Stomach (tissue), 9 donors: Measurements from ENCODE around the gene RDH8. TPM values are rescaled to one million over a fixed set of nuclear protein-coding genes. Genes with fewer than 3 reads are reported as not detected.

Source experiments
- DNase-seq, 2 donors: peaks; one replicate each; pipeline versions ENCODE4 v3.0.0 to v3.0.0-alpha.2; 2013 to 2019
- H3K27ac ChIP-seq, 5 donors: fragments of 200-600 bp in 4 of 5; sonication (generic) in 4 of 5; one replicate each; pipeline ENCODE4 v1.5.1; 2013 to 2019; ENCODE audit warnings: mild to moderate bottlenecking in 1 of 5, moderate library complexity in 1 of 5
- H3K27me3 ChIP-seq, 3 donors: fragments of 200-600 bp; sonication (generic); one replicate each; pipeline ENCODE4 v1.5.1; 2017 to 2019; ENCODE audit warnings: mixed run types in 1 of 3
- H3K36me3 ChIP-seq, 4 donors: fragments of 200-600 bp; sonication (generic); 1 replicate in 3 of 4; 2 replicates in 1 of 4; pipeline ENCODE4 v1.5.1; 2016 to 2019
- H3K4me1 ChIP-seq, 4 donors: fragments of 200-600 bp; sonication (generic); one replicate each; pipeline ENCODE4 v1.5.1; 2016 to 2019
- H3K4me3 ChIP-seq, 4 donors: fragments of 200-600 bp; sonication (generic) in 3 of 4; one replicate each; pipeline ENCODE4 v1.5.1; 2016 to 2019; ENCODE audit warnings: mild to moderate bottlenecking in 1 of 4
- H3K9me3 ChIP-seq, 4 donors: fragments of 200-600 bp; sonication (generic); one replicate each; pipeline ENCODE4 v1.5.1; 2016 to 2019
- EP300 ChIP-seq: sonication (generic); formaldehyde crosslinking; IDR thresholded peaks from one replicate; pipeline ENCODE4 v1.6.1; 2017; ENCODE audit warnings: antibody characterized with exemption
- POLR2A ChIP-seq, 4 donors: fragments of 450-650 bp; IDR thresholded peaks; one replicate each; pipeline ENCODE4 v1.6.1; 2016; ENCODE audit warnings: antibody characterized with exemption in 4 of 4, control low read depth in 2 of 4, mild to moderate bottlenecking in 1 of 4, moderate library complexity in 1 of 4
- POLR2AphosphoS5 ChIP-seq, 3 donors: sonication (generic); formaldehyde crosslinking; IDR thresholded peaks; one replicate each; pipeline ENCODE4 v1.6.1; 2016; ENCODE audit warnings: antibody characterized with exemption in 3 of 3
- WGBS, 5 donors: extraction: QIAGEN DNeasy Blood & Tissue Kit in 3 of 5; methylation state at CpG; one replicate each; pipeline versions ENCODE4 v1.1.5 to v1.1.7; 2013 to 2018; 5-methylcytosine and 5-hydroxymethylcytosine counted together
- intact Hi-C: fragments of 100-400 bp; cut with DNase I; formaldehyde crosslinking; loops from one replicate; pipeline ENCODE4 v1.15.1; 2023; ENCODE audit warnings: low total_unique reads
- polyA plus RNA-seq, 3 donors: library from polyadenylated mRNA; stranded (reverse); fragments of 200-250 nt; gene quantifications; one replicate each; pipeline ENCODE4 v1.2.3, GENCODE V29; 2013
- total RNA-seq, 5 donors: library from RNA; depleted of rRNA; stranded (reverse); fragments of >200 nt; gene quantifications; one replicate each; pipeline versions ENCODE4 v1.1.0 to v1.2.3, GENCODE V29; 2014 to 2016
- TF ChIP-seq, protein P1 (sequence below), 7 experiments: fragments of 450-650 bp in 4 of 7; fragments of 200-600 bp in 3 of 7; sonication (generic) in 3 of 7; IDR thresholded peaks; one replicate each; pipeline ENCODE4 v1.5.1; 2016 to 2019; ENCODE audit warnings: antibody characterized with exemption in 7 of 7, control low read depth in 2 of 7, mild to moderate bottlenecking in 1 of 7
- donor health status: healthy with polysubstance abuse.
- donor health status: Bipolar disorder and iron deficiency.
- donor health status: healthy.

Gene RDH8
- total and polyA plus RNA-seq, 8 donors: not detected

DNA sequence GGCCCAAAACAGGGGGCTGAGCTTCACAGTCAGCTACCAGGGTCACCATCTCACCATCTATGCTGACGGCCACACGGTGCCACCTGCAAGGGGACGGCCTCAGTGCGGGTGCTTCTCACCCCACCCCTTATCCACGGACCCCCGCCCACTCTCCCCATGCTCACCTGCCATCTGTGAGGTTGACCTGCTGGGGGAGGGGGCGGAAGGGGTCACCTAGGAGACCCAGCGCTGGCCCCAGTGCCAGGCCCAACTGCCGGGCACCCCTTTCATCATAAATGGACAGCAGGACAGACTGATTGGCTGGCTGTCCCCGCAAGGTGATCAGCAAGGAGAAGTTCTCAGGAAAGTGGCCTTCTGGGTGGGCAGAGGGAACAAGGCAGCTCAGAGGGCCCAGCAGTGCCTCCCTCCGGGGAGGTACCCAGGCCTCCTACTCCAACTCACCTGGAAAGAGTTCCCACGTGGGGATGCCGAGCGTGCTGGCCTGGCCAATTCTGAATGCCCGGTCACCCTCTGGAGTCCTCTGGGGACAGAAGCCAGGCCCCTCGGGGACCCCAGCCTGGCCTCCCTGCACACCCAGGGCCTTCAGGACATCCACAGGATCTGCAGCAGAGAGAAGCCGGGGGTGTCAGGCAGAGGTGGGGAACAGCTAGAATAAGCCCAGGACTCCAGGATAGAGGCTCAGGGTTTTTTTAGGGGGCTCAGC, 7.5 kb upstream of the RDH8 start:
- intact Hi-C loops: no loop called here
- TF ChIP-seq POLR2AphosphoS5 (IDR thresholded peaks at IDR 0.05) (no peak), EP300 (no peak), POLR2A (IDR thresholded peaks at IDR 0.05) (no peak)
- TF ChIP-seq, protein P1, sequence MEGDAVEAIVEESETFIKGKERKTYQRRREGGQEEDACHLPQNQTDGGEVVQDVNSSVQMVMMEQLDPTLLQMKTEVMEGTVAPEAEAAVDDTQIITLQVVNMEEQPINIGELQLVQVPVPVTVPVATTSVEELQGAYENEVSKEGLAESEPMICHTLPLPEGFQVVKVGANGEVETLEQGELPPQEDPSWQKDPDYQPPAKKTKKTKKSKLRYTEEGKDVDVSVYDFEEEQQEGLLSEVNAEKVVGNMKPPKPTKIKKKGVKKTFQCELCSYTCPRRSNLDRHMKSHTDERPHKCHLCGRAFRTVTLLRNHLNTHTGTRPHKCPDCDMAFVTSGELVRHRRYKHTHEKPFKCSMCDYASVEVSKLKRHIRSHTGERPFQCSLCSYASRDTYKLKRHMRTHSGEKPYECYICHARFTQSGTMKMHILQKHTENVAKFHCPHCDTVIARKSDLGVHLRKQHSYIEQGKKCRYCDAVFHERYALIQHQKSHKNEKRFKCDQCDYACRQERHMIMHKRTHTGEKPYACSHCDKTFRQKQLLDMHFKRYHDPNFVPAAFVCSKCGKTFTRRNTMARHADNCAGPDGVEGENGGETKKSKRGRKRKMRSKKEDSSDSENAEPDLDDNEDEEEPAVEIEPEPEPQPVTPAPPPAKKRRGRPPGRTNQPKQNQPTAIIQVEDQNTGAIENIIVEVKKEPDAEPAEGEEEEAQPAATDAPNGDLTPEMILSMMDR (IDR thresholded peaks at IDR 0.05): no peak
- H3K4me1 ChIP-seq: peaks cover 28 to 45% (median 36%) of the 10 kb centered on the region in 4 donors
- 64 to 80% (median 74%) methylated on average over 12 to 17 of the region's 17 CpGs for WGBS, 5 donors
- DNase-seq: no peak
- peak overlapping the region in 2 of 4 donors; percentile 4 to 13 for H3K4me3 ChIP-seq
- H3K36me3 ChIP-seq: peaks cover 0 to 13% (median 0%) of the 10 kb centered on the region in 4 donors
- H3K9me3 ChIP-seq: no peaks in the 10 kb centered on the region
- peaks cover 14 to 98% (median 43%) of the 10 kb centered on the region in 3 donors for H3K27me3 ChIP-seq
- H3K27ac ChIP-seq: peak overlapping the region; percentile 29 to 80 (median 68)

DNA sequence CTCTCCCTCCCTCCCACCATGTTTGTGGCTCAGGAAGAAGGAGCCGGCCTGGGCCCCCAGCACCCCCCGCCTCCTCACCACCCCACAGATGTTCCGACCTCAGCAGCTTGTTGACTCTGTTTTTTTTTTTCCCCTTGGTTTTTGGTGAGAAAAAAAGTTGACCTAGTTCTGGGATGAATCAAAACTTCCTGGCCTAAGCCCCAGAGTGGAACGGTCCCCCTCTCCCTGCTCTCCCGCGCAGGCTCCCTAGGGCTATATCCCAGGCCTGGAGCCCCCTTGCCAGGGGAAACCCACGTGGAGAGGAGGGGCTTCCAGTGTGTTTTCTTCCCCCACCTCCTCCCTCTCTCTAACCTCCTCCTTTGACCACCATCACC, 7.0 kb upstream of the RDH8 start:
- Histone ChIP-seq H3K27ac (peak overlapping the region; percentile 29 to 80 (median 68)), H3K4me3 (peak overlapping the region in 2 of 4 donors; percentile 4 to 13)

DNA sequence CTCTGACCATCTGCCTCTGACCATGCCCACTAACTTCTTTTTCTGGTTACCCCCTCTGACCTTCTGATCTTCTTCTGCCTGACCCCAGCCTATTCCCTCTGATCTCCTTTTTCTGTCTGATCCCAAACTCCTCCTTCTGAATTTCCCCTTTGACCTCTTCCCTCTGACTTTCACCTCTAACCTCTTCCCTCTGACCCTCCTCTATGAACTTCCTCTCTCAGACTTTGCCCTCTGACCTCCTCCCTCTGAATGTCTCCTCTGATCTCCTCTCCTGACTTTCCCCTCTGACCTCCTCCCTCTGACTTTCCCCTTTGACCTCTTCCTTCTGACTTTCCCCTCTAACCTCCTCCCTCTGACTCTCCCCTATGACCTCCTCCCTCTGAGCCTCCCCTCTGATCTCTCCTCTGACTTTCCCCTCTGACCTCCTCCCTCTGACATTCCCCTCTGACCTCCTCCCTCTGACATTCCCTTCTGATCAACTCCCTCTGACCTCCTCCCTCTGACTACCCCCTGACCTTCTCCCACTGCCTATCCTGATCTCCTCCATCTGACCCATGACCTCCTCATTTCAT, 6.4 kb upstream of the RDH8 start:
- H3K4me1 ChIP-seq: peaks cover 27 to 44% (median 35%) of the 10 kb centered on the region in 4 donors
- intact Hi-C loops: no loop called here
- H3K27me3 ChIP-seq: peaks cover 14 to 98% (median 52%) of the 10 kb centered on the region in 3 donors
- H3K36me3 ChIP-seq: peaks cover 0 to 10% (median 0%) of the 10 kb centered on the region in 4 donors
- no peak overlapping the region for H3K4me3 ChIP-seq
- DNase-seq: no peak
- TF ChIP-seq, protein P1 (IDR thresholded peaks at IDR 0.05): no peak
- TF ChIP-seq POLR2A (IDR thresholded peaks at IDR 0.05): no peak
- TF ChIP-seq EP300: no peak
- no peak for TF ChIP-seq POLR2AphosphoS5 (IDR thresholded peaks at IDR 0.05)
- peak overlapping the region in 4 of 5 donors; percentile 65 to 80 (median 70) for H3K27ac ChIP-seq
- no peaks in the 10 kb centered on the region for H3K9me3 ChIP-seq

More for the DNA sequence above, 7.0 kb upstream of the RDH8 start:
- H3K9me3 ChIP-seq: no peaks in the 10 kb centered on the region
- TF ChIP-seq POLR2A (IDR thresholded peaks at IDR 0.05) (no peak), POLR2AphosphoS5 (IDR thresholded peaks at IDR 0.05) (no peak), EP300 (no peak)
- TF ChIP-seq, protein P1 (IDR thresholded peaks at IDR 0.05): no peak
- H3K27me3 ChIP-seq: peaks cover 14 to 98% (median 48%) of the 10 kb centered on the region in 3 donors
- 25 to 40% (median 39%) methylated on average over 6 to 7 of the region's 7 CpGs for WGBS, 5 donors
- peaks cover 0 to 13% (median 0%) of the 10 kb centered on the region in 4 donors for H3K36me3 ChIP-seq
- intact Hi-C loops: no loop called here
- peak in 1 of 2 donors; percentile 79 for DNase-seq
- H3K4me1 ChIP-seq: peaks cover 28 to 46% (median 36%) of the 10 kb centered on the region in 4 donors

DNA sequence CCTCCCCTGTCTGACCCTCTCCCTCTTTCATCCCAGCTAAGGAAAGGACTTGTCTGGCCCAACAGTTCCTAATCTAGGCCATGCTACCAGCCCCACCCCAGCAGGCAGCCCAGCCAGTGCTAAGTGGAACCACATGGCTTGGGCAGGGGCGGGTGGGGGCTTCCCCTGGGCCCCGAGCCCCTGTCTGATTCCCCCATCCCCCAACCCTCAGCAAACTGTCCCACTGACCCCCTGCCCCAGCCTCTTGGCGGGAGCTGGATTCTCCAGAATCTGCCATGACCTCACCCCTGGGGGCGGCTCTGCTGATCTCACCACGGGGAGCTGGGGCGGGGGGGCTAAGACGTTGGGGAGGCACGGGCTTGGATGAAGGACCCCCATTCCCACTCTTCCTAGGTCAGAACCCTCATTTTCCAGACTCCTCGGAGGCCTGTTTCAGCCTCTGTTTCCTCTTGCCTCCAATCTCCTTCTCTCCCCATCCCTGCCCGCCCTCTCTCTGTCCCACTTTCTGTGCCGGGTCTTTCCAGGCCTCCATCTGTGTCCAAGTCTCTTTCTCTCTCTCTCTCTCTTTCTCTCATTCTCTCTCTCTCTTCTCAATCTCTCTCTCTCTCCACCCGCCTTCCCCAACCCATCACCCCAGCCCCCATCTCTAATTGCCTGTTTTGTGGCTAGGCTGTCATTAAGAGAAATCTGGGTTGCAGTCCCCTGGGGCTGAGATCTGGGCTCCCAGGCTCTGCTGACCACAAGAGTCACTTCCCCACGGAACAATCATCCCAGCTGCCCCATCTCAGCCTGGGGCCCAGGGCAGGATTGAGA, 5.7 kb upstream of the RDH8 start:
- Histone ChIP-seq H3K4me1 (peaks cover 22 to 38% (median 34%) of the 10 kb centered on the region in 4 donors), H3K27ac (peak overlapping the region in 4 of 5 donors; percentile 65 to 80 (median 70)), H3K27me3 (peaks cover 14 to 98% (median 59%) of the 10 kb centered on the region in 3 donors), H3K4me3 (no peak overlapping the region), H3K9me3 (no peaks in the 10 kb centered on the region), H3K36me3 (peaks cover 0 to 8% (median 0%) of the 10 kb centered on the region in 4 donors)
- TF ChIP-seq POLR2AphosphoS5 (IDR thresholded peaks at IDR 0.05) (no peak), POLR2A (IDR thresholded peaks at IDR 0.05) (no peak), EP300 (no peak)
- TF ChIP-seq, protein P1 (IDR thresholded peaks at IDR 0.05): no peak
- intact Hi-C loops: no loop called here
- peak in 1 of 2 donors; percentile 78 for DNase-seq
- WGBS, 5 donors: 28 to 43% (median 32%) methylated on average over 9 to 13 of the region's 13 CpGs
